ENCODE data around the gene NLK.

DNA sequence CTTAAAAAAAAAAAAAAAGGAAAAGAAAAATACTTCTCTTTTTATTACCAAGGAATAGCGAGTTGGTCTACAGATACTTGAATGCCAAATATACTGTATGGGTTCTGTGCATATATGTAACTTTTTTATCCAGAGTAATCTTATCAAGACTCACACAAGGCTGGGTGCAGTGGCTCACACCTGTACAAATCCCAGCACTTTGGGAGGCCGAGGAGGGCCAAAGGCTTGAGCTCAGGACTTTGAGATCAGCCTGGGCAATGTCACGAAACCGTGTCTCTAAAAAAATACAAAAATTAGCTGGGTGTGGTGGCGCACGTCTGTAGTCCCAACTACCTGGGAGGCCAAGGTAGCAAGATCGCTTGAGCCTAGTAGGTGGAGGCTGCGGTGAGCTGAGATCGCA, 139.1 kb downstream of the NLK start:
- TF ChIP-seq, protein P1, sequence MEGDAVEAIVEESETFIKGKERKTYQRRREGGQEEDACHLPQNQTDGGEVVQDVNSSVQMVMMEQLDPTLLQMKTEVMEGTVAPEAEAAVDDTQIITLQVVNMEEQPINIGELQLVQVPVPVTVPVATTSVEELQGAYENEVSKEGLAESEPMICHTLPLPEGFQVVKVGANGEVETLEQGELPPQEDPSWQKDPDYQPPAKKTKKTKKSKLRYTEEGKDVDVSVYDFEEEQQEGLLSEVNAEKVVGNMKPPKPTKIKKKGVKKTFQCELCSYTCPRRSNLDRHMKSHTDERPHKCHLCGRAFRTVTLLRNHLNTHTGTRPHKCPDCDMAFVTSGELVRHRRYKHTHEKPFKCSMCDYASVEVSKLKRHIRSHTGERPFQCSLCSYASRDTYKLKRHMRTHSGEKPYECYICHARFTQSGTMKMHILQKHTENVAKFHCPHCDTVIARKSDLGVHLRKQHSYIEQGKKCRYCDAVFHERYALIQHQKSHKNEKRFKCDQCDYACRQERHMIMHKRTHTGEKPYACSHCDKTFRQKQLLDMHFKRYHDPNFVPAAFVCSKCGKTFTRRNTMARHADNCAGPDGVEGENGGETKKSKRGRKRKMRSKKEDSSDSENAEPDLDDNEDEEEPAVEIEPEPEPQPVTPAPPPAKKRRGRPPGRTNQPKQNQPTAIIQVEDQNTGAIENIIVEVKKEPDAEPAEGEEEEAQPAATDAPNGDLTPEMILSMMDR (IDR thresholded peaks at IDR 0.05): no peak
- TF ChIP-seq POLR2A (IDR thresholded peaks at IDR 0.05): no peak
- no peak for TF ChIP-seq POLR2AphosphoS5 (IDR thresholded peaks at IDR 0.05)
- no peak for TF ChIP-seq EP300 (IDR thresholded peaks at IDR 0.05)

All from sigmoid colon (tissue), 4 donors.